Stimulated activated naive CD4-positive, alpha-beta T cell (primary cell): Measurements from ENCODE around the gene AGPAT4.
"Not testable (repeated sequence)": the region's sequence is repeated elsewhere in the genome, so short reads cannot be mapped to it uniquely, and the experiment has no call there.

ENCODE experiments used
- DNase-seq, 6 experiments: peaks; one replicate each; lab custom pipeline; 2025; lab: John Stamatoyannopoulos, UW

Gene AGPAT4

GRCh38 chr6:161227004-161227960 is 46.6 kb downstream of the AGPAT4 start:
- no peak for DNase-seq

GRCh38 chr6:161226009-161226964 is 47.6 kb downstream of the AGPAT4 start:
- DNase-seq: no peak

- DNase-seq: no peak
These were observed 48.2 kb downstream of the AGPAT4 start for GRCh38 chr6:161225681-161226008.

- not testable (repeated sequence) for DNase-seq
These were observed 48.7 kb downstream of the AGPAT4 start for GRCh38 chr6:161224951-161225680.

- no peak for DNase-seq
These were observed 50.2 kb downstream of the AGPAT4 start for GRCh38 chr6:161223646-161224045.

GRCh38 chr6:161222706-161223234 is 51.1 kb downstream of the AGPAT4 start:
- DNase-seq: no peak

- no peak for DNase-seq
These were observed 53.5 kb downstream of the AGPAT4 start for GRCh38 chr6:161220346-161220745.

GRCh38 chr6:161219680-161220079 is 54.2 kb downstream of the AGPAT4 start:
- no peak for DNase-seq

GRCh38 chr6:161218222-161218621 is 55.6 kb downstream of the AGPAT4 start:
- DNase-seq: no peak

- DNase-seq: no peak
These were observed 56.2 kb downstream of the AGPAT4 start for GRCh38 chr6:161217628-161218027.

- no peak for DNase-seq
These were observed 57.1 kb downstream of the AGPAT4 start for GRCh38 chr6:161216616-161217205.

- DNase-seq: no peak
These were observed 57.8 kb downstream of the AGPAT4 start for GRCh38 chr6:161215876-161216615.

- no peak for DNase-seq
These were observed 58.7 kb downstream of the AGPAT4 start for GRCh38 chr6:161215193-161215592.

GRCh38 chr6:161214722-161215121 is 59.1 kb downstream of the AGPAT4 start:
- DNase-seq: no peak

- DNase-seq: no peak
These were observed 61.0 kb downstream of the AGPAT4 start for GRCh38 chr6:161212902-161213301.

- no peak for DNase-seq
These were observed 62.4 kb downstream of the AGPAT4 start for GRCh38 chr6:161211380-161212035.

- DNase-seq: no peak
These were observed 63.0 kb downstream of the AGPAT4 start for GRCh38 chr6:161210857-161211256.

GRCh38 chr6:161207200-161207599 is 66.7 kb downstream of the AGPAT4 start:
- DNase-seq: no peak

GRCh38 chr6:161204866-161205557 is 68.8 kb downstream of the AGPAT4 start:
- DNase-seq: no peak
